ENCODE measurements around the gene CDK4. TPM values are rescaled to one million over a fixed set of nuclear protein-coding genes. Genes with fewer than 3 reads are reported as not detected.

Gene CDK4
- total and polyA plus RNA-seq, 10 donors: 34.3 to 77.8 (median 53.3) TPM

GRCh38 chr12:57796996-57797395, 44.9 kb upstream of the CDK4 start:
- TF ChIP-seq POLR2A (IDR thresholded peaks at IDR 0.05) (no peak), CTCF (IDR thresholded peaks at IDR 0.05 in 8 of 11, conservative IDR thresholded peaks at IDR 0.05 in 3 of 11) (no peak), POLR2AphosphoS5 (IDR thresholded peaks at IDR 0.05) (no peak)
- Histone ChIP-seq H3K4me3 (no peak overlapping the region), H3K36me3 (peaks cover 2 to 100% (median 82%) of the 10 kb centered on the region in 6 donors), H3K27ac (no peak overlapping the region), H3K4me1 (peaks cover 0 to 10% (median 2%) of the 10 kb centered on the region in 6 donors), H3K27me3 (replicated peaks in 1 of 7) (no peaks in the 10 kb centered on the region), H3K9me3 (no peaks in the 10 kb centered on the region)
- no peak for DNase-seq
- intact Hi-C loops (cut with DNase I; ENCODE audit: low total_unique reads): no loop called here
- 83 to 100% (median 97%) methylated on average over 1 of the region's 1 CpG for WGBS, 5 donors

- no peak for DNase-seq
- H3K27me3 ChIP-seq (replicated peaks in 1 of 7): no peaks in the 10 kb centered on the region
- intact Hi-C loops (cut with DNase I; ENCODE audit: low total_unique reads): no loop called here
- no peak for TF ChIP-seq POLR2AphosphoS5 (IDR thresholded peaks at IDR 0.05)
- TF ChIP-seq CTCF (IDR thresholded peaks at IDR 0.05 in 8 of 11, conservative IDR thresholded peaks at IDR 0.05 in 3 of 11): no peak
- no peak for TF ChIP-seq POLR2A (IDR thresholded peaks at IDR 0.05)
- no peaks in the 10 kb centered on the region for H3K9me3 ChIP-seq
- WGBS, 5 donors: 90 to 95% (median 94%) methylated on average over 6 of the region's 6 CpGs
- H3K36me3 ChIP-seq: peaks cover 0 to 100% (median 75%) of the 10 kb centered on the region in 6 donors
- no peak overlapping the region for H3K27ac ChIP-seq
- peaks cover 0 to 10% (median 2%) of the 10 kb centered on the region in 6 donors for H3K4me1 ChIP-seq
- no peak overlapping the region for H3K4me3 ChIP-seq
Observed at GRCh38 chr12:57795354-57795753, 43.2 kb upstream of the CDK4 start.

GRCh38 chr12:57793920-57794319, 41.8 kb upstream of the CDK4 start:
- no peaks in the 10 kb centered on the region for H3K9me3 ChIP-seq
- intact Hi-C loops (cut with DNase I; ENCODE audit: low total_unique reads): no loop called here
- H3K36me3 ChIP-seq: peaks cover 0 to 100% (median 70%) of the 10 kb centered on the region in 6 donors
- TF ChIP-seq POLR2AphosphoS5 (IDR thresholded peaks at IDR 0.05) (no peak), CTCF (IDR thresholded peaks at IDR 0.05 in 8 of 11, conservative IDR thresholded peaks at IDR 0.05 in 3 of 11) (no peak), POLR2A (IDR thresholded peaks at IDR 0.05) (no peak)
- H3K4me1 ChIP-seq: peaks cover 0 to 10% (median 2%) of the 10 kb centered on the region in 6 donors
- 61 to 79% (median 72%) methylated on average over 1 of the region's 1 CpG for WGBS, 5 donors
- no peak overlapping the region for H3K4me3 ChIP-seq
- DNase-seq: no peak
- H3K27ac ChIP-seq: no peak overlapping the region
- H3K27me3 ChIP-seq (replicated peaks in 1 of 7): no peaks in the 10 kb centered on the region

- Histone ChIP-seq H3K27me3 (replicated peaks in 1 of 7) (no peaks in the 10 kb centered on the region), H3K4me3 (peak overlapping the region in 6 of 8 donors; percentile 84 to 98 (median 94)), H3K9me3 (no peaks in the 10 kb centered on the region), H3K36me3 (peaks cover 0 to 51% (median 39%) of the 10 kb centered on the region in 6 donors), H3K4me1 (peaks cover 14 to 57% (median 41%) of the 10 kb centered on the region in 6 donors), H3K27ac (no peak overlapping the region)
- WGBS, 5 donors: 93 to 97% (median 94%) methylated on average over 11 of the region's 11 CpGs
- no peak for TF ChIP-seq CTCF (IDR thresholded peaks at IDR 0.05 in 8 of 11, conservative IDR thresholded peaks at IDR 0.05 in 3 of 11)
- TF ChIP-seq POLR2A (IDR thresholded peaks at IDR 0.05): no peak
- TF ChIP-seq POLR2AphosphoS5 (IDR thresholded peaks at IDR 0.05): no peak
- intact Hi-C loops (cut with DNase I; ENCODE audit: low total_unique reads): no loop called here
- DNase-seq: no peak
Observed at GRCh38 chr12:57783861-57784260, 31.8 kb upstream of the CDK4 start.

Data from spleen (tissue), 11 donors.